ENCODE measurements around the gene AOC1.

Gene AOC1

DNA sequence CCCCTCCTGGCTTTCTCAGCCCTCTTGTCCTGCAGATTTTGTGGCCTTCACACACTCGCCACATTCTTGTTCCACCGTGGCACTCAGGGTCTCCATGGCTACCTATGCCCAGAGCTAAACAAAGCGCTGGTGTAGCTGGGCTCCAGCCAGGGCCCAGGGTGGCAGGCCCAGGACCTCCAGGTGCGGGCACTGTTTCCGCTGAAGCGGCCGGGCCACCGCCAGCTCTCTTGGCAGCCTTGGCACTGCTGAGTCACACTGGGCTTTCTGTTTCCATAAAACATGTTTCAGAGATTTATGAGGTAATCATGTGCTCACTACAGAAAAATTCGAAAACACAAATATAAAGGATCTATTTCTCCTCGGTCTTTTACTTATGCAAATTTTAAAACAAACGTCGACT lies 51.3 kb downstream of the AOC1 start:
- Histone ChIP-seq H3K9me3 (ENCODE audit: control insufficient read depth, insufficient read depth, low read depth, low read length) (no peaks in the 10 kb centered on the region), H3K27ac (ENCODE audit: extremely low read depth, low read depth, low read length) (no peak overlapping the region), H3K4me3 (ENCODE audit: low read depth, low read length) (no peak overlapping the region), H3K4me1 (ENCODE audit: control insufficient read depth, insufficient read depth, low read length) (no peaks in the 10 kb centered on the region), H3K36me3 (ENCODE audit: control insufficient read depth in 2 of 2, insufficient read depth in 1 of 2, low read length in 2 of 2) (no peaks in the 10 kb centered on the region)
- no peak for TF ChIP-seq ZBTB8A (tag by site-specific recombination; IDR thresholded peaks at IDR 0.05)
- no peak for TF ChIP-seq ZNF658 (tag by site-specific recombination; IDR thresholded peaks at IDR 0.05)
- TF ChIP-seq ZNF549 (tag by site-specific recombination; IDR thresholded peaks at IDR 0.05): no peak
- TF ChIP-seq ZNF274 (IDR thresholded peaks at IDR 0.05; ENCODE audit: low read length): no peak
- no peak for TF ChIP-seq ZNF274 (tag by site-specific recombination; IDR thresholded peaks at IDR 0.05; ENCODE audit: borderline replicate concordance)
- TF ChIP-seq ZNF324 (tag by site-specific recombination; IDR thresholded peaks at IDR 0.05): no peak
- no peak for TF ChIP-seq KLF7 (tag by site-specific recombination; IDR thresholded peaks at IDR 0.05; ENCODE audit: borderline replicate concordance)
- TF ChIP-seq, protein P1, sequence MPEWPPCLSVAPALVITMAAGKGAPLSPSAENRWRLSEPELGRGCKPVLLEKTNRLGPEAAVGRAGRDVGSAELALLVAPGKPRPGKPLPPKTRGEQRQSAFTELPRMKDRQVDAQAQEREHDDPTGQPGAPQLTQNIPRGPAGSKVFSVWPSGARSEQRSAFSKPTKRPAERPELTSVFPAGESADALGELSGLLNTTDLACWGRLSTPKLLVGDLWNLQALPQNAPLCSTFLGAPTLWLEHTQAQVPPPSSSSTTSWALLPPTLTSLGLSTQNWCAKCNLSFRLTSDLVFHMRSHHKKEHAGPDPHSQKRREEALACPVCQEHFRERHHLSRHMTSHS (tag by site-specific recombination; IDR thresholded peaks at IDR 0.05): no peak
- TF ChIP-seq ZNF501 (tag by site-specific recombination; IDR thresholded peaks at IDR 0.05): no peak
- no peak for TF ChIP-seq ZNF558 (tag by site-specific recombination; IDR thresholded peaks at IDR 0.05)
- no peak for TF ChIP-seq KLF16 (tag by site-specific recombination; IDR thresholded peaks at IDR 0.05)
- TF ChIP-seq ZNF335 (tag by site-specific recombination; conservative IDR thresholded peaks at IDR 0.05): no peak
- TF ChIP-seq KLF10 (tag by site-specific recombination; IDR thresholded peaks at IDR 0.05): no peak
- TF ChIP-seq, protein P2, sequence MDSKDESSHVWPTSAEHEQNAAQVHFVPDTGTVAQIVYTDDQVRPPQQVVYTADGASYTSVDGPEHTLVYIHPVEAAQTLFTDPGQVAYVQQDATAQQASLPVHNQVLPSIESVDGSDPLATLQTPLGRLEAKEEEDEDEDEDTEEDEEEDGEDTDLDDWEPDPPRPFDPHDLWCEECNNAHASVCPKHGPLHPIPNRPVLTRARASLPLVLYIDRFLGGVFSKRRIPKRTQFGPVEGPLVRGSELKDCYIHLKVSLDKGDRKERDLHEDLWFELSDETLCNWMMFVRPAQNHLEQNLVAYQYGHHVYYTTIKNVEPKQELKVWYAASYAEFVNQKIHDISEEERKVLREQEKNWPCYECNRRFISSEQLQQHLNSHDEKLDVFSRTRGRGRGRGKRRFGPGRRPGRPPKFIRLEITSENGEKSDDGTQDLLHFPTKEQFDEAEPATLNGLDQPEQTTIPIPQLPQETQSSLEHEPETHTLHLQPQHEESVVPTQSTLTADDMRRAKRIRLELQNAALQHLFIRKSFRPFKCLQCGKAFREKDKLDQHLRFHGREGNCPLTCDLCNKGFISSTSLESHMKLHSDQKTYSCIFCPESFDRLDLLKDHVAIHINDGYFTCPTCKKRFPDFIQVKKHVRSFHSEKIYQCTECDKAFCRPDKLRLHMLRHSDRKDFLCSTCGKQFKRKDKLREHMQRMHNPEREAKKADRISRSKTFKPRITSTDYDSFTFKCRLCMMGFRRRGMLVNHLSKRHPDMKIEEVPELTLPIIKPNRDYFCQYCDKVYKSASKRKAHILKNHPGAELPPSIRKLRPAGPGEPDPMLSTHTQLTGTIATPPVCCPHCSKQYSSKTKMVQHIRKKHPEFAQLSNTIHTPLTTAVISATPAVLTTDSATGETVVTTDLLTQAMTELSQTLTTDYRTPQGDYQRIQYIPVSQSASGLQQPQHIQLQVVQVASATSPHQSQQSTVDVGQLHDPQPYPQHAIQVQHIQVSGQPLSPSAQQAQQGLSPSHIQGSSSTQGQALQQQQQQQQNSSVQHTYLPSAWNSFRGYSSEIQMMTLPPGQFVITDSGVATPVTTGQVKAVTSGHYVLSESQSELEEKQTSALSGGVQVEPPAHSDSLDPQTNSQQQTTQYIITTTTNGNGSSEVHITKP (tag by site-specific recombination; IDR thresholded peaks at IDR 0.05): no peak
- TF ChIP-seq ZNF416 (tag by site-specific recombination; IDR thresholded peaks at IDR 0.05): no peak
- TF ChIP-seq, protein P3, sequence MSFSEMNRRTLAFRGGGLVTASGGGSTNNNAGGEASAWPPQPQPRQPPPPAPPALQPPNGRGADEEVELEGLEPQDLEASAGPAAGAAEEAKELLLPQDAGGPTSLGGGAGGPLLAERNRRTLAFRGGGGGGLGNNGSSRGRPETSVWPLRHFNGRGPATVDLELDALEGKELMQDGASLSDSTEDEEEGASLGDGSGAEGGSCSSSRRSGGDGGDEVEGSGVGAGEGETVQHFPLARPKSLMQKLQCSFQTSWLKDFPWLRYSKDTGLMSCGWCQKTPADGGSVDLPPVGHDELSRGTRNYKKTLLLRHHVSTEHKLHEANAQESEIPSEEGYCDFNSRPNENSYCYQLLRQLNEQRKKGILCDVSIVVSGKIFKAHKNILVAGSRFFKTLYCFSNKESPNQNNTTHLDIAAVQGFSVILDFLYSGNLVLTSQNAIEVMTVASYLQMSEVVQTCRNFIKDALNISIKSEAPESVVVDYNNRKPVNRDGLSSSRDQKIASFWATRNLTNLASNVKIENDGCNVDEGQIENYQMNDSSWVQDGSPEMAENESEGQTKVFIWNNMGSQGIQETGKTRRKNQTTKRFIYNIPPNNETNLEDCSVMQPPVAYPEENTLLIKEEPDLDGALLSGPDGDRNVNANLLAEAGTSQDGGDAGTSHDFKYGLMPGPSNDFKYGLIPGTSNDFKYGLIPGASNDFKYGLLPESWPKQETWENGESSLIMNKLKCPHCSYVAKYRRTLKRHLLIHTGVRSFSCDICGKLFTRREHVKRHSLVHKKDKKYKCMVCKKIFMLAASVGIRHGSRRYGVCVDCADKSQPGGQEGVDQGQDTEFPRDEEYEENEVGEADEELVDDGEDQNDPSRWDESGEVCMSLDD (tag by site-specific recombination; IDR thresholded peaks at IDR 0.05): no peak
- TF ChIP-seq TRIM28 (IDR thresholded peaks at IDR 0.05; ENCODE audit: borderline replicate concordance, low read length): no peak
- CTCF ChIA-PET: interaction anchor here (0.6 to 0.9 kb wide), 2 partner anchors 25 to 85 kb away, joined by 3 to 6 read pairs; no protein-coding TSS in a partner anchor
- POLR2A ChIA-PET: no interaction called here

DNA sequence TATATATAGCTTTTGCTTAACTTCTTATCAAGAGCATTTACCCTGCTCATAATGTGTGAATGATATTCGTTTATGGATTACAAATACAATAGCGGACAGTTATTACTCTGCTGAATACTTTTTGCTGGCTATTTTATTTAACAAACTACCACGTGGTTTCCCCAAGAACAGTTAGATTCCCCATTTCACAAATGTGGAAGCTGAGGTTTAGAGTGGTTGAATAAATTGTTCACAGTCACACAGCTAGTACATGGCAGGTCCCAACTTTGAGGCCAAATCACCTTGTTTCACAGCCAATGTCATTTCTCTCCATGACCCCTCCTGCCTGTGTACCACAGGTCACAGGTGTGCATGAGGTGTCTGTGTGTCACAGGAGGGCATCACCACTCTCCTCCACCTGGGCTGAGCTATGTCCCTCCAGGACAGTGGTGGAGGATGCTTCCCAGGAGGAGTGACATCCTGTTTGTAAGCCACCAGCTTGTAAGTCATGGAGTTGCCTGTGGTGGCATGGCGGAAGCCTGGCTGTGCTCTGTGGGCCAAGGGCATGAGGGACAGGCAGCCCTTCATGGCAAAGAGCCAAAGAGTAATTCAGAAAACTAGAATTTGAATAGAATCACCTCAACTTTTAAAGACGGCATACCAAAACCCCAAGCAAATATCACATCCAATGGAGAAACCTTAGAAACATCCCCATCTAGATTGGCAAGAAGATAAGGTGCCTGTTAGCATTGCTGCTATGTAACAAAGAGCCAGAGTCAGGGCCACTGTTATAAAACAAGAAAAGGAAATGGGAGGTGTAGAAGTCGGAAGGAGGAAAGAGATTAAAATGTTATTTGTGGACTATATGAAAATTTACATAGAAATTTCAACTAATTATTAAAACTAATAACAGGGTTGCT lies 51.9 kb downstream of the AOC1 start:
- Histone ChIP-seq H3K9me3 (ENCODE audit: control insufficient read depth, insufficient read depth, low read depth, low read length) (no peaks in the 10 kb centered on the region), H3K4me1 (ENCODE audit: control insufficient read depth, insufficient read depth, low read length) (no peaks in the 10 kb centered on the region), H3K36me3 (ENCODE audit: control insufficient read depth in 2 of 2, insufficient read depth in 1 of 2, low read length in 2 of 2) (no peaks in the 10 kb centered on the region), H3K4me3 (ENCODE audit: low read depth, low read length) (no peak overlapping the region), H3K27ac (ENCODE audit: extremely low read depth, low read depth, low read length) (no peak overlapping the region)
- ChIA-PET CTCF (interaction anchor here (0.6 to 0.9 kb wide), 2 partner anchors 25 to 84 kb away, joined by 3 to 6 read pairs; no protein-coding TSS in a partner anchor), POLR2A (no interaction called here)
- TF ChIP-seq ZNF626 (tag by site-specific recombination; IDR thresholded peaks at IDR 0.05) (no peak), ZNF624 (tag by site-specific recombination; IDR thresholded peaks at IDR 0.05) (no peak), ZNF433 (tag by site-specific recombination; IDR thresholded peaks at IDR 0.05; ENCODE audit: low read depth) (no peak), YY1 (tag by site-specific recombination; IDR thresholded peaks at IDR 0.05) (no peak), ZNF19 (tag by site-specific recombination; IDR thresholded peaks at IDR 0.05; ENCODE audit: low read depth) (no peak), ZBTB48 (tag by site-specific recombination; IDR thresholded peaks at IDR 0.05) (no peak)
- TF ChIP-seq, protein P4, sequence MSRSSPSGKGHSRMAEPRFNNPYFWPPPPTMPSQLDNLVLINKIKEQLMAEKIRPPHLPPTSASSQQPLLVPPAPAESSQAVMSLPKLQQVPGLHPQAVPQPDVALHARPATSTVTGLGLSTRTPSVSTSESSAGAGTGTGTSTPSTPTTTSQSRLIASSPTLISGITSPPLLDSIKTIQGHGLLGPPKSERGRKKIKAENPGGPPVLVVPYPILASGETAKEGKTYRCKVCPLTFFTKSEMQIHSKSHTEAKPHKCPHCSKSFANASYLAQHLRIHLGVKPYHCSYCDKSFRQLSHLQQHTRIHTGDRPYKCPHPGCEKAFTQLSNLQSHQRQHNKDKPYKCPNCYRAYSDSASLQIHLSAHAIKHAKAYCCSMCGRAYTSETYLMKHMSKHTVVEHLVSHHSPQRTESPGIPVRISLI (tag by site-specific recombination; IDR thresholded peaks at IDR 0.05): no peak
- TF ChIP-seq, protein P5, sequence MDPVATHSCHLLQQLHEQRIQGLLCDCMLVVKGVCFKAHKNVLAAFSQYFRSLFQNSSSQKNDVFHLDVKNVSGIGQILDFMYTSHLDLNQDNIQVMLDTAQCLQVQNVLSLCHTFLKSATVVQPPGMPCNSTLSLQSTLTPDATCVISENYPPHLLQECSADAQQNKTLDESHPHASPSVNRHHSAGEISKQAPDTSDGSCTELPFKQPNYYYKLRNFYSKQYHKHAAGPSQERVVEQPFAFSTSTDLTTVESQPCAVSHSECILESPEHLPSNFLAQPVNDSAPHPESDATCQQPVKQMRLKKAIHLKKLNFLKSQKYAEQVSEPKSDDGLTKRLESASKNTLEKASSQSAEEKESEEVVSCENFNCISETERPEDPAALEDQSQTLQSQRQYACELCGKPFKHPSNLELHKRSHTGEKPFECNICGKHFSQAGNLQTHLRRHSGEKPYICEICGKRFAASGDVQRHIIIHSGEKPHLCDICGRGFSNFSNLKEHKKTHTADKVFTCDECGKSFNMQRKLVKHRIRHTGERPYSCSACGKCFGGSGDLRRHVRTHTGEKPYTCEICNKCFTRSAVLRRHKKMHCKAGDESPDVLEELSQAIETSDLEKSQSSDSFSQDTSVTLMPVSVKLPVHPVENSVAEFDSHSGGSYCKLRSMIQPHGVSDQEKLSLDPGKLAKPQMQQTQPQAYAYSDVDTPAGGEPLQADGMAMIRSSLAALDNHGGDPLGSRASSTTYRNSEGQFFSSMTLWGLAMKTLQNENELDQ (tag by site-specific recombination; IDR thresholded peaks at IDR 0.05; ENCODE audit: low read depth): no peak
